OCI-LY7 (cell line): ENCODE data around the gene KCNQ1. TPM values are rescaled to one million over a fixed set of nuclear protein-coding genes. Genes with fewer than 3 reads are reported as not detected.

ENCODE experiments used
- BruUV-seq: library from RNA; stranded (reverse); fragments of 400-500 nt; replicated peaks from 2 replicates; lab custom pipeline; 2021; lab: Mats Ljungman, UMichigan
- CTCF ChIA-PET: fragments of 300-600 bp; sonication (Branson Sonifier 250); formaldehyde crosslinking; loops from one replicate; lab custom pipeline; 2022; ENCODE audit warnings: antibody characterized with exemption; ENCODE audit not compliant: unreplicated experiment; lab: Charles Lee
- POLR2A ChIA-PET: fragments of 300-600 bp; sonication (Branson Sonifier 250); formaldehyde crosslinking; loops from one replicate; lab custom pipeline; 2022; ENCODE audit warnings: antibody characterized with exemption; lab: Charles Lee
- DNase-seq: peaks from one replicate; pipeline ENCODE4 v3.0.0-alpha.2; 2015; ENCODE audit warnings: low spot score
- H2AFZ ChIP-seq: fragments of 200-600 bp; sonication (generic), shearing (Covaris generic); 2 replicates; pipeline ENCODE4 v1.6.1; 2014; ENCODE audit warnings: mild to moderate bottlenecking, antibody characterized with exemption, low read length, moderate library complexity
- H3K27ac ChIP-seq: fragments of 200-600 bp; sonication (generic); 2 replicates; pipeline ENCODE4 v1.5.1; 2014; ENCODE audit warnings: mixed run types, low read depth, mild to moderate bottlenecking, moderate library complexity, low read length, inconsistent platforms; ENCODE audit not compliant: poor library complexity, severe bottlenecking
- H3K36me3 ChIP-seq: fragments of 200-600 bp; sonication (generic); 2 replicates; pipeline ENCODE4 v1.6.1; 2014; ENCODE audit warnings: mild to moderate bottlenecking, antibody characterized with exemption, low read length, moderate library complexity, mixed read lengths; ENCODE audit not compliant: insufficient read depth
- H3K4me1 ChIP-seq: fragments of 200-600 bp; sonication (generic); 2 replicates; pipeline ENCODE4 v1.5.1; 2014; ENCODE audit warnings: mild to moderate bottlenecking, low read length; ENCODE audit not compliant: insufficient read depth, poor library complexity, severe bottlenecking
- H3K4me2 ChIP-seq: fragments of 200-600 bp; sonication (generic); 2 replicates; pipeline ENCODE4 v1.6.1; 2014; ENCODE audit warnings: mild to moderate bottlenecking, low read length
- H3K4me3 ChIP-seq: fragments of 200-600 bp; sonication (generic); 2 replicates; pipeline ENCODE4 v1.5.1; 2014; ENCODE audit warnings: mild to moderate bottlenecking, low read depth, low read length; ENCODE audit not compliant: poor library complexity, severe bottlenecking
- H3K79me2 ChIP-seq: fragments of 200-600 bp; sonication (generic); 2 replicates; pipeline ENCODE4 v1.6.1; 2016; ENCODE audit warnings: low read depth, mild to moderate bottlenecking, low read length, moderate library complexity, mixed read lengths; ENCODE audit not compliant: insufficient read depth
- H3K9me2 ChIP-seq: fragments of 200-600 bp; sonication (generic); 2 replicates; pipeline ENCODE4 v1.6.1; 2016; ENCODE audit warnings: mild to moderate bottlenecking, low read length, mixed read lengths; ENCODE audit not compliant: insufficient read depth
- H3K9me3 ChIP-seq: fragments of 200-600 bp; sonication (generic); 2 replicates; pipeline ENCODE4 v1.6.1; 2014; ENCODE audit warnings: mild to moderate bottlenecking, mixed run types, low read length, mixed read lengths
- H4K20me1 ChIP-seq: fragments of 200-600 bp; sonication (generic); 2 replicates; pipeline ENCODE4 v1.6.1; 2014; ENCODE audit warnings: mild to moderate bottlenecking, antibody characterized with exemption, low read length, moderate library complexity, mixed read lengths; ENCODE audit not compliant: insufficient read depth
- CTCF ChIP-seq: fragments of 200-600 bp; sonication (generic); conservative IDR thresholded peaks from 2 replicates; pipeline ENCODE4 v1.5.1; 2014; ENCODE audit warnings: mild to moderate bottlenecking, antibody characterized with exemption, low read length, moderate library complexity, mixed read lengths
- EZH2phosphoT487 ChIP-seq: fragments of 200-600 bp; sonication (generic); IDR thresholded peaks from 2 replicates; pipeline ENCODE4 v1.6.1; 2018; ENCODE audit warnings: low read depth, borderline replicate concordance, mild to moderate bottlenecking, mixed run types, antibody characterized with exemption, low read length, moderate library complexity, mixed read lengths
- intact Hi-C: fragments of 100-400 bp; cut with micrococcal nuclease; formaldehyde crosslinking; loops from one replicate; pipeline ENCODE4 v1.10.0; 2022; ENCODE audit not compliant: unreplicated experiment
- total RNA-seq, 2 experiments: library from RNA; depleted of rRNA in 1 of 2; stranded (reverse); fragments of >200 nt in 1 of 2; shearing (Covaris generic) in 1 of 2; gene quantifications; 2 replicates each; pipeline ENCODE4 v1.2.3, GENCODE V29; 2014 to 2022

KCNQ1 gene
- total RNA-seq, 2 experiments from 2014 or later = 0.22 to 1.3 TPM

DNA sequence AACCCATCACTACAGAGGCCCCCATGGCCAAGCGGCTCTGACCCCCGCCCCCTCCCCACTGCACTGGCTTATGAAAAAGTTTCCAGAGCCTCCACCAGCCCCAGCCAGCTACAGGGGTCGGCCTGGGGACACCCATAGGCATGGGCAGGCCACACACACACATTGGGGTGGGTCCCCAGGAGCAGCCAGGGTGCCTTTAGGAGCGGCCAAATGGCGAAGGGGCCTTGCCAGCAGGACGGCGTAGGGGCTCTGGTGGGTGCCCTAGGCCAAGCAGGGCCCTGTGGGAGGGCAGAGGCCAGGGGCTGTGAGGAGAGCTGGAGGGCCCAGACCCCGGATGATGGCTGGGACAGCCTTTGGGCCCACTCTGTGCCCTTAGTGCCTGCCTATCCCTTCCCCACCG, 34.2 kb upstream of the KCNQ1 start:
- Histone ChIP-seq H3K9me3 (no peaks in the 10 kb centered on the region), H3K36me3 (no peaks in the 10 kb centered on the region), H3K4me2 (no peak overlapping the region), H3K4me1 (no peaks in the 10 kb centered on the region), H3K9me2 (no peaks in the 10 kb centered on the region), H2AFZ (no peak overlapping the region), H3K79me2 (no peaks in the 10 kb centered on the region), H4K20me1 (no peaks in the 10 kb centered on the region), H3K27ac (no peak overlapping the region), H3K4me3 (no peak overlapping the region)
- intact Hi-C loops = no loop called here
- no peak for TF ChIP-seq EZH2phosphoT487
- DNase-seq = no peak
- POLR2A ChIA-PET = no interaction called here
- no TSS peak for BruUV-seq
- CTCF ChIA-PET = interaction anchor here (0.7 kb wide), 1 partner anchor 106 kb away, joined by 4 read pairs; no protein-coding TSS in a partner anchor

DNA sequence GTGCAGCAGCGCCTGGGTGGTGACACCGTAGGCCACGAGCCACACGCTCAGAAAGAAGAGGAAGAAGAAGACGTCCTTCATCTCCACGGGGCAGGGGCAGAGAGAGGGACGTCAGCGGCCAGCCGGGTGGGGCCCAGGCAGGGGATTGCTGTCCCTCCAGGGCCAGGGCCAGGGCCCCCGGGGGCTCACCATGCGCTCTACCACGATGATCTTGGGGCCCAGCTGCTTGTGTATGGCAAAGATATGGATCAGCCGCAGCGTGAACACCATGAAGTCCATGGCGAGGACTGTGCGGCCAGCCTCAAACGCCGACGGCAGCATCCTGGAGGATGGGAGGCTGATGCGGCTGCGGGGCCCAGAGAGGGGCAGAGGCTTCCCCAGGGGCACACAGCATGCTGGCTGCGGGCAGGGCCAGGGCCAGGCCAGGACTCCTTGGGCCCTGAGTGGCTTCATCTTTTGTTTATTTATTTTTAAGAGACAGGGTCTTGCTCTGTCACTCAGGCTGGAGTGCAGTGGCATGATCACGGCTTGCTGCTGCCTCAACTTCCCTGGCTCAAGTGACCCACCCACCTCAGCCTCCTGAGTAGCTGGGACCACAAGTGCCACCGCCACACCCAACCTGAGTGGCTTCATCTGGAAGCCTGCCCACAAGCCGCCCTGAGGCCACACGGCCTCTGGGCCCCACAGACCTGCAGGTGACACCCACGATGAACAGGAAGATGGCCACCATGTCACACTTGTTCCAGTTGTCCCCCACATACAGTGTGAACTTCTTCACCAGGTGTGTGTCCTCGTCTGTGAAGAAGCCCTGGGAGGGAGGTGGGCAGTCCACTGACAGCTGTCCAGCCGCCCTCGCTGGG, 33.1 kb upstream of the KCNQ1 start:
- Histone ChIP-seq H2AFZ (no peak overlapping the region), H3K79me2 (no peaks in the 10 kb centered on the region), H3K4me2 (no peak overlapping the region), H3K4me3 (no peak overlapping the region), H3K27ac (no peak overlapping the region), H3K9me3 (no peaks in the 10 kb centered on the region), H4K20me1 (no peaks in the 10 kb centered on the region), H3K36me3 (no peaks in the 10 kb centered on the region), H3K4me1 (no peaks in the 10 kb centered on the region), H3K9me2 (no peaks in the 10 kb centered on the region)
- DNase-seq = no peak
- no peak for TF ChIP-seq EZH2phosphoT487
- no peak for TF ChIP-seq CTCF
- ChIA-PET CTCF (no interaction called here), POLR2A (no interaction called here)
- intact Hi-C loops = no loop called here
- no TSS peak for BruUV-seq

DNA sequence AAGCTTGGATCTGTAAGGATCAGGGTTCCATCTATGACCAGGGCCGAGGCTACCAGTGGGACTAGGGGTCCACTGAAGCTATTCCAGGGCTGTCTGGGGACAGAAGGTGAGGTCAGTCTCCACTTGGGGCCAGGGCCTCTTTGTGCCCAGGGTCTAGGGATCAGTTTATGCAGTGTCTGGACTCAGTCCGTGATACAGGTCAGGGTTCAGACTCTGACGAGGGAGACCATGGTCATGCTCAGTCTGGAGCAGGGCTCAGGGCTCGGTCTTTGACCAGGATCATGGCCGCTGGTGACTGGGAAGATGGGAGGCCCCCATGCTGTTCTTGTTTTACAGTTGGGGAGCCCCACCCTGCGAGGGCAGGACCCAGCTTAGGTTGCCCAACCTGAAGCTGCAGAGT, 32.5 kb upstream of the KCNQ1 start:
- POLR2A ChIA-PET = no interaction called here

More for the DNA sequence above, 32.5 kb upstream of the KCNQ1 start:
- DNase-seq = no peak
- intact Hi-C loops = no loop called here
- Histone ChIP-seq H3K36me3 (no peaks in the 10 kb centered on the region), H4K20me1 (no peaks in the 10 kb centered on the region), H3K4me3 (no peak overlapping the region), H3K79me2 (no peaks in the 10 kb centered on the region), H3K9me3 (no peaks in the 10 kb centered on the region), H2AFZ (no peak overlapping the region), H3K9me2 (no peaks in the 10 kb centered on the region), H3K27ac (no peak overlapping the region), H3K4me2 (no peak overlapping the region), H3K4me1 (no peaks in the 10 kb centered on the region)
- CTCF ChIA-PET = no interaction called here
- TF ChIP-seq EZH2phosphoT487 = no peak
- no peak for TF ChIP-seq CTCF
- no TSS peak for BruUV-seq
